HG03060 (cell line): ENCODE data around the gene NDUFS2.
"Not testable (repeated sequence)": the region's sequence is repeated elsewhere in the genome, so short reads cannot be mapped to it uniquely, and the experiment has no call there.

Experiments
- ATAC-seq: cut with Tn5 transposase; IDR thresholded peaks from one replicate; pipeline ENCODE4 v1.9.1; 2021; ENCODE audit warnings: low read depth, moderate number of reproducible peaks; ENCODE audit not compliant: unreplicated experiment

The NDUFS2 gene

DNA sequence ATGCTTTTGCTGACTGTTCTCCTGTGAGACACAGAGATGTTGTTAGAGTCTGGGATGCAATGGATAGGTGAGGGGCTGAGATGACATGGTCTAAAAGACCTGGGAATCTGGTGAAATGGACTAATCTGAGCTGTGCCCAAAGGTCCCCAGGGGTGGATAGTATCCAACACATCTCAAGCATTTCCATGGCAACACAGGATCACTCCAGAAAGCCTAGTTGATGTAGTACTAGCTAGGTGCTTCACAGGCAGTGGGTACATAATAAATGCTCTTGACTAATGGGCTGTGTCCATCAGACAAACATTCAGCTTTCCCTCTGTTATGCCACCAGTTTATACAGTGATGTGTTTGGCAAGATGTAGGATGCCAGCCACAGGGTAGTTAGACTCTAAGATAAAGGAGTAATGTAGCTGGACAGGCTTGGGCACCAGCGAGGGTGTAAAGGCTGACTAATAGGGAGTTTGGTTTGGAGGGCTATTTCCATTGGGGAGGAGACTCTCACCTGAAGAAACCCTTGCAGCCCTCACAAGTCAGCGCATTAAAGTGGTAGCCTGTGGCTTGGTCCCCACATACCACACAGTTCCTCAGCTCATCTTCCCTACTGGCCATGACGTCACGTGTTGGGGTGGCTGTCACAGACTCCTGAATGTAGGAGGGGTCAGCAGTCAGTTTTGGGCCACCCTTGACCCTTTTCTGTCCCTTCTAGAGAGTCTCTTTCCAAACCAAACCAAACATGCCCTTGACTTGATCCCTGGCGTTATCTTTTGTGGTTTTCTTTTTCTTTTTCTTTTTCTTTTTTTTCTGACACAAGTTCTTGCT, 34.0 kb downstream of the NDUFS2 start:
- ATAC-seq = no peak

DNA sequence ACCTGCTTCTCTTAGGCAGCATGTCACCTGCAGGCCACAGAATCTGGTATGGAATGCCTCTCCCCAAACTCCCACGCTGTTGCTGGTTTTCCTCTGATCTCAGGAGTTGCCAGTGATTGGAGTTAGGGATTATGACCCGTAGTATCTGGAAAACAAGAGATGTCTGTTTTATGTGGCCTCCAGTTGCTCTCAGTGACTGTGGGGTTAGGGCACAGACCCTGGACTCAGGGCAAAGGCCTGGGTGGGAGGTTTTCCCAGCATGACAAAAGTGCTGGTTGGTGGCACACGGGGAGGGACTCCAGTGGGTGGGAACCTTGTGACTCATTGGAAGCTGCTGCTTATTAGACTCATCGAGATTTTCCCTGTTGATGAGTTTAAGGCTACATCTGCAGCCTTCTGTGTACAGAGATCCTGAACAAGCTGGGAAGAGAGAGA, 35.9 kb downstream of the NDUFS2 start, which contains the start of gene NR1I3:
Gene NR1I3, minus strand, starts transcription at position 165 of the 435 bp plus-strand sequence. CDS start 1,638 bp downstream, outside the sequence.
- no peak for ATAC-seq

DNA sequence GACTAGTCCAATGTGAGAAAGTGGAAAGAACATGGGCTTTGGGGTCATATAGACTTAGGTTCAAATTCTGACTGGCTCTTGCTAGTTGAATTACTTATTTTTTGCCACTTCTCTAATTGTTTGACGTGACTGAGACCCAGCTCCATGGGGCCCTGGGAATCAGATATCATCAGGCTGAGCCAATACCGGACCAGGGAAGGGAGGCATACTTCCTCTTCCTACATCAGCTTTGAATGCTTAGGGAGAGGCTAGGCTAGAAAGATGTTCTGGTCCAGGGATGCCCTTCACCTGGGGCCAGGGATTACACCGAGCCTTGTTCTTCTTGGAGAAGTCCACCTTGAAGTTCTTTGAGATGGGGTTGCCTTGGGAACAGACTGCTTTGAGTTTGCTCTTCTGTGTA, 39.5 kb downstream of the NDUFS2 start:
- ATAC-seq = no peak

DNA sequence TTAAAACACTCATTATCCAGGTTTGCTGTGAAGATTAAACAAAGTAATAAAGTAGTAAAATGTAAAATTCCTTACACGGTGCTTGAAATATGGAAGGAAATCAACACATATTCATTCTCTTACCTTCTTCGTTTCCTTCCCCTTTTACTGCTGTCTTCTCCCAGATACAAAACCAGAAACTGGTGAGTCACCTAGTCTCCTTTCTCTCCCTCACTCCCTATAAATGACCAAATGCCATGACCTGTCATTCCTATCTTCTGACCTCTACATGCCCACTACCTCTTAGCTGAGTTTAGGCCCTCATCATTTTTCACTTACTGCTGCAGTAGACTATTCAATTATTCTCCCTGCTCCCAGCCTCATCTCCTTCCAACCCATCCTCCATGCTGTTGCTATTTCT, 40.1 kb downstream of the NDUFS2 start:
- ATAC-seq = no peak

DNA sequence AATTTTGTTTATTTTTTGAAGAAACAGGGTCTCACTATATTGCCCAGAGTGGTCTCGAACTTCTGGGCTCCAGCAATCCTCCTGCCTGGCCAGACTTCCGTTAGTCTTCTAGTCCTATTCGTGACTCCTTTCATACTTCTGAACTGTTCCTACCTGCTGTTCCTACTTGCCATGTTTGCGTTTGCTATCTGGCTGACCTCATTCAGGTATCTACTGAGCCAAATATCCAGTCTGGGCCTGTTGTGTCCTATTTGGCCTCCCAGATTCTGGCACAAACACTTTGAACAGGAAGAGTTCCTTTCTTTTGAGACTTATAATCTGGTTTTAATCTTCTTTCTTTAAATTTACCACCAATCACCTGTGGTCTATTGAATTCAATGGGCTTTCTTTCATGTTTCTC, 42.7 kb downstream of the NDUFS2 start:
- ATAC-seq = no peak

DNA sequence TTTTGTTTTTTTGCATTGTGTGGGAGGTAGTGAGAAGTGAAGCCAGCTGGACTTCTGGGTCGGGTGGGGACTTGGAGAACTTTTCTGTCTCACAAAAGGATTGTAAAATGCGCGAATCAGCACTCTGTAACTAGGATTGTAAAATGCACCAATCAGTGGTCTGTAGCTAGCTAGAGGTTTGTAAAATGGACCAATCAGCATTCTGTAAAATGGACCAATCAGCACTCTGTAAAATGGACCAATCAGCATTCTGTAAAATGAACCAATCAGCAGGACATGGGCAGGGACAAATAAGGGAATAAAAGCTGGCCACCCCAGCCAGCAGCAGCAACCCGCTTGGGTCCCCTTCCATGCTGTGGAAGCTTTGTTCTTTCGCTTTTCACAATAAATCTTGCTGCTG, 47.9 kb downstream of the NDUFS2 start:
- not testable (repeated sequence) for ATAC-seq

DNA sequence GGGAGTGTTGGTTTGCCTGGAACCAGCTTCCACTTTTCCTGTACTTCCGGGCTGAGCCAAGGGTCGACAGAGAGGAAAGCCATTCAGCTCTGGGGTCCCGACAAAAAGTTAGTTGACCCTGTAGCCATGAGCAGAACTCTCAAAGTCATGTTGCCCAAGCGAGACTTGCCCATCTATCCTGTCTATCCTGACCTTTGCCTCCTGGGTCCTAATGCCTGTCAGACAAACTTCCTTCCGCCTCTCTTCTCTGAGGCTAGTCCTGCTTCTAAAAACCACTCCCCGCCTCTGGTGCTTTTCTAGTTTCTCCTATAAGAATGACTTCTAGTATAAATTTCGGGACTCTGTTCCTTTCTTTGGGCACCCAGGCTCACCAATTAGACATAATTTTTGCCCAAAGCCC, 48.7 kb downstream of the NDUFS2 start:
- no peak for ATAC-seq

DNA sequence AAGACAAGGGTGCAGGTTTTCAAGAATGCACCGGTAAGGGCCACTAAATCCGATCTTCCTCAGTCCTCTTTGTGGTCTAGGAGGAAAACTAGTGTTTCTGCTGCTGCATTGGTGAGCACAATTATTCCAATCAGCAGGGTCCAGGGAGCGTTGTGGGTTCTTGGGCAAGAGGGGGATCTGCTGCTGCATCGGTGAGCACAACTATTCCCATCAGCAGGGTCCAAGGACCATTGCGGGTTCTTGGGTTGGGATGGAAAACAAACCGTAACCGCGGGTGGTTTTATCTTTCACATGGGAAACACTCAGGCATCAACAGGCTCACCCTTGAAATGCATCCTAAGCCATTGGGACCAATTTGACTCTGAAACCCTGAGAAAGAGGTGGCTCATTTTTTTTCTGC, 49.4 kb downstream of the NDUFS2 start:
- no peak for ATAC-seq

DNA sequence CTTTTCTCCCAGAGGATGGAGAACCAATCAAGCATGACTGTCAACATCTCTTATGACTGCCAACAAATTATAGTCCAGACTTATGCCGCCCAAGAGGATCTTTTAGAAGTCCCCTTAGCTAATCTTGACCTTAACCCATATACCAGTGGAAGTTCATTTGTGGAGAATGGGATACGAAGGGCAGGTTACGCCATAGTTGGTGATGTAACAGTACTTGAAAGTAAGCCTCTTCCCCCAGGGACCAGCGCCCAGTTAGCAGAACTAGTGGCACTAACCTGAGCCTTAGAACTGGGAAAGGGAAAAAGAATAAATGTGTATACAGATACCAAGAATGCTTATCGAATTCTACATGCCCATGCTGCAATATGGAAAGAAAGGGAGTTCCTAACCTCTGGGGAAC, 53.1 kb downstream of the NDUFS2 start:
- ATAC-seq = not testable (repeated sequence)

DNA sequence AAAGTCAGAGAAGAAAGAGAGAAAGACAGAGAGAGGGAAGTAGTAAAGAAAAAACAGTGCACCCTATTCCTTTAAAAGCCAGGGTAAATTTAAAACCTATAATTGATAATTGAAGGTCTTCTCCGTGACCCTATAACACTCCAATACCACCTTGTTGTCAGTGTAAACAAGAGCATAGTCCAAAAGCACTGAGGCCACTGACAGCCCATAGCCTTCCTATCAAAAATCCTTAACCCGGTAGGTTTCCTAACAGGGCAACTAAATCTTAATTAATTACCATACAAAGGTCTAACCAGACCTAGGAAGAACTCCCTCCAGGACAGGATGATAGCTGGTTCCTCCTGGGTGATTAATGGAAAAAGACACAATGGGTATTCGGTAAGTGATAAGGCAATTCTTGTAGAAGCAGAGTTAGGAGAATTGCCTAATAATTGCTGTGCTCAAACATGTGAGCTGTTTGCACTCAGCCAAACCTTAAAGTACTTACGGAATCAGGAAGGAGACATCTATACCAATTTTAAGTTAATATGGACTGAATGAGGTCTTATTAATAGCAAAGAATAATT, 53.9 kb downstream of the NDUFS2 start:
- ATAC-seq = not testable (repeated sequence)

DNA sequence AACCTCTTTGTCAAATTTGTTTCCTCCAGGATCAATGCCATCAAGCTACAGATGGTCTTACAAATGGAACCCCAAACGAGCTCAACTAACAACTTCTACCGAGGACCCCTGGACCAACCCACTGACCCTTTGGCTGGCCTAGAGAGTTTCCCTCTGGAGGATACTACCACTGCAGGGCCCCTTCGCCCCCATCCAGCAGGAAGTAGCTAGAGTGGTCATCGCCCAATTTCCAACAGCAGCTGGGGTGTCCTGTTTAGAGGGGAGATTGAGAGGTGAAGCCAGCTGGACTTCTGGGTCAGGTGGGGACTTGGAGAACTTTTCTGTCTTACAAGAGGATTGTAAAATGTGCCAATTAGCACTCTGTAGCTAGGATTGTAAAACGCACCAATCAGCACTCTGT, 54.9 kb downstream of the NDUFS2 start:
- not testable (repeated sequence) for ATAC-seq

DNA sequence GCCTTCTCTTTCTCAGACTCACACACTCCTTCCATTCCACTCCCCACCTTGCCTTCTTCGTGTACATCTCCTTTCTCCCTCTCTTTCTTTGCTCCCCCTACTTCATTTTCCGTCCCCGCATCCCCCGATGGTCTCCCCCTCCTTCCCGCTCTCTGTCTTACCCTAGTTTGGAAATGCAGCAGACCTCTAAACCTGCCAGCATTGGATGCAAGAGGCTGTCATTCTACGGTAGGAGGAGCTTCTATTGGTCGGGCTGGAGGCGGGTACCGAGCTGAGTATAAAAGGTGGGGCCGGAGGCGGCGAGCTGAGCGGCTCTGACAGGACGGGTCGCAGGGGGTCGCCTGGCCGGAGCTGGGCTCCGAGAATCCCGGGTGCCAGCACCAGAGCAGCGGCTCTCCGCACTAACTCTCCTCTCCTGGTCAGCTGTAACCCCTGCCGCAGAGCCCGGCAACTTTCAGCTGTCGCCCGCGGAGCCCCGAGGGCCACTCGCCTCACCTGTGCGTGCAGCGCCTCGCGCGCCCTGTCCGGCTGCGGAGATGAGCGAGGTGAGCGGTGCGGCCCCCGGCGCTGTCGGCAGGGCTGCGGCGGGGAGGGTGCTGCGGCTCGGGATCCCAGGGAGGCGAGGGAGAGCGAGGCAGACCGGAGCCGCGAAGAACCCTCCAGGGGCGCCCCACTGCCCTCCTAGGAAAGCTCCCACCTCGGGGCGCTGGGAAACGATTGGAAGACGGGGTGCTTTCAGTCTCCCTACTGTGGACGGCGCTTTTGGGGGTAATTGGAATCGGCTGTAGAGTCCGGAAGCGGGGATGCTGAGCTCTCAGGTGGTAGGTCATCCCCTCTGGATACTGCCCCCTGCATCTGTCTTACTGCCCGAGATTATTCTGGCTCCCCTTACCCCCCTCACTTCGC, 56.5 kb downstream of the NDUFS2 start, which contains the start of gene PCP4L1:
Gene PCP4L1, plus strand, starts transcription at position 307 of the 906 bp plus-strand sequence. Its CDS starts 230 bp downstream, at position 537.
- peak; percentile 72 for ATAC-seq

DNA sequence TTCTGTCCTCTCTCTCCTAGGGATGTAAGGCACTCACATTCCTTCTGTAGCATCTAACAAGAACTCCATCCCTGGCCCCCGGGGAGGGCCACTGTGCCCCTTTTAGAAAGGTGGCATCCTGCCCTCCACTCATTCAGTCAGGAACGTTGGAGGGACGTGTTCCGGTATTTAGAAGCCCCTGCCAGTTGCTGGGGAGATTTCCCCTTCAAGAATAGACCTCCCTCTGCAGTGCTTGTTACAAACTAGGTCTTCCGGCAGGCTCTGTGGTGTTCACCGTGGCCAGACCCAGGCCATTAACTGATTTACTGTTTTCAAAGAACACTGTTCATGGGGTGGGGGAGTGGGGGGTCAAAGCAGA, 57.2 kb downstream of the NDUFS2 start:
- no peak for ATAC-seq

DNA sequence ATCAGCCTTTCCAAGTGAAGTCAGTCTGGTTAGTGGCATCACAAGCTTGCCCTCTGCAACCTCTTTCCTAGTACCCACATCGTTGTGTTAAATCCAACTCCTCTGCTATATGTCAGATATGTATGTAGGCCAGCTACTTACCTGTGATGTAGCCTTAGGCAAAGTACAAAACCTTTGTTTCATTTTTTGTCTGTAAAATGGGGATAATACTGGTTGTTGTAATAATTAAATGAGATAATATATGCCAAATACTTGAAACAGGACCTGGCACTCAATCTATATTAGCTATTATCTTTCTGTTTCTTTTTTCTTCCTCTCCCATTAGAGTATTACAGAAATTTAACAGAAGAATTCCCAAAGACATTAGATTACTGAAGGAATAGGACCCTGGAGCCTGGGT, 57.6 kb downstream of the NDUFS2 start:
- ATAC-seq = no peak

DNA sequence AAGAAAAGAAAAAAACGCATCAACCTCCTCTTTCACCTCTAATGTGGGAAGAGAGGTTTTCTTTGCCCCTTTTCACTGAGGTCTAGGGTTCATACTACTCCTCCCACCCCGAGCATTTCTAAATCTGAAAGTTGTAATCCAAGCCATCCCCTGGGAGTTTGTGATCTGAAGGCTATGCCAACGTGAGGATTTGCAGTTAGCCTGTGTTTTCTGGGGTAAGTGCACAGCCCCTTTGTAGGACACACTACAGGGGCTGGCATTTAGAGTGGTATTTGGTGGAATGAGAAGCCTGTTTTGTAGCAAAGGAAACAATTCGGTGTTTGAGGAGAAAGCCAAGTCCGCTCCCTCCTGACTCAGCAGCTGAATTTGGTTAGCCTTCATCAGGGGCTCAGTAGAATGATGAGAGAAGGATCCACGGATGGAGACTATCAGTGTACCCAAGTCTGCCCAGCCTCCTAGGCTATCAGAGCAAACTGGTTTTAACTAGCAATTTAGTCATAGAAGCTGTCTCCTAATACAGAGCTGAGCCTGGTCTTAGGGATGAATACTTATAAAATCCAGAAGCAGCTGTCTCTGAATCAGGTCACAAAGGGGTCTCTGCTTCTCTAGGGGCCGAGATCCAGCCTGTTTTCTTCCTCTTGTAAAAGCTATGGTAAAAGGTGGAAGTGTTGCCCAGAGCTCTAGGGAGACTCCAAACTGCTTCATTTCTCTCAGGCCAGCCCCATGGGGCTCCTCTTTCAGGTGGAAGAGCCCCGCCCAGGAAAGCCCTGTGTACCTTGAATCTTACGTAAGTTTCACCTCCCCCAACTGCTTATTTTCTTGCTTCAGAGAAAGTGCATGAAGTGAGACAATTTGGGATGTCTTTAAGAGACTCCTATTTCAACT, 58.5 kb downstream of the NDUFS2 start:
- ATAC-seq = no peak

DNA sequence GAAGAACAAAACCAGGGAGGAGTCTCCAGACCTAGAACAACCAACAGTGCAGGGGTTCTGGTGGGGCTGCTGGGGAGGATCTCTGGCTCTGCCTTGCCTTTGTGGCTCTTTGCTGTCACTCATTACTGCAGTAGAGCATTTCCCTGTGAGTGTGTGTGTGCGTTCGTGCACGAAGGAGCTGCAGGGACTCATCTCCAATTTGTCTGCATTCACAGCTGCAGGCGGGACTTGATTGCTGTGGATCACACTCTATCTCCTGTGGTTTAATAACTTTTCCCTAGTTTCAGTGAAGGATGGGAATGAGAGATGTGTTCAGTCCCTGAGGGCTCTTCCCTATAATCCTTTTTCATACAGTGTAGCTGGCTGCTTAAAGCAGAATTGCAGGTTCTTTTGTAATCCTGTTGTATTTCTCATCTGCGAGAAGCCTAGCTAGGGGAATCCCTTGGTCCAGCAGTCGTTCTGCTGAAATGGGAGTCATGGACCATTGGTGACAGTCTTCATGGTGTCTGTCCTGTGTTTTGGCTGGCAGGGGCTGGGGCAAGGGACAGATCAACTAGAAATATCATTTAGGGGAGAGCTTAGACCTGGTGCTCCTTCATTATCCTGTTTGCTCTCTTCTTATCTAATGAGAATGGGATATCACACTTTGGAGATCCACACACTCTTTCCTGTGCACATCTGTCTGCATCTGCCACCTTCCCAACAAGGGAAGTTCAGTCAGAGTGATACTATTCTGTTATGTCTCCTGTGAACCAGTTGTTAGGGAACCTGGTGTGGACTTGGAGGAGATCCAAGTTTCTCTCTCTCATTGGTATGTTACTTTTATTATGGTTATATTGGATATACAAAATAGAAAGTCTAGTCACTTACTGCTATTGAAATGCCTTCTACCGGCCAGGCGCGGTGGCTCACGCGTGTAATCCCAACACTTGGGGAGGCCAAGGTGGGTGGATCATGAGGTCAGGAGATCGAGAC, 59.4 kb downstream of the NDUFS2 start:
- no peak for ATAC-seq
